ENCODE results near the gene NPHS1.

NPHS1 gene

DNA sequence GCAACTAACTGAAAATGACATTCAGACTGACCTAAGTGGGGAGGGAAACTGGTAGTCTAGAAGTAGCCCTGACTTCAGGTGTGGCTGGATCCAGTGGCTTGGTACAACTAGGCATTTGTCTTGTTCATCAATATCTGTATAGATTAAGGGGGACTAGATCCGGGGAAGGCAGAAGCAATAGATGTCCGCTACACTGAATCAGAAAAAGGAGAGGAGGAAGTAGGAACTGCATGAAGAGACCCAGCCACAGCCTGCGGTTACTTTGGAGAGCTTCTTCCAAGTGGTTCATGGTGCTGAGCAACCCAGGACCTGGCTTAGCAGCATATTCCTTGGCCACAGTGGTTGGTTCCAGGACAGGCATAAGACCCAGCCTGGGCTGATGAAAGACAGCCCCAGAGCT is 29.7 kb downstream of the NPHS1 start:
- Histone ChIP-seq H3K9me2 (ENCODE audit: low read depth, low read length) (no peaks in the 10 kb centered on the region), H3F3A (ENCODE audit: insufficient read depth, low read length) (no peaks in the 10 kb centered on the region), H3K4me3 (ENCODE audit: low read depth, low read length, poor library complexity, severe bottlenecking) (no peak overlapping the region), H3K9ac (ENCODE audit: low read length) (no peak overlapping the region), H2AFZ (ENCODE audit: low read length) (no peak overlapping the region), H3K27ac (ENCODE audit: low read depth, low read length, poor library complexity, severe bottlenecking) (no peak overlapping the region), H3K27me3 (ENCODE audit: insufficient read depth, low read length) (no peaks in the 10 kb centered on the region), H3K79me2 (ENCODE audit: insufficient read depth, low read length) (no peaks in the 10 kb centered on the region), H3K36me3 (ENCODE audit: insufficient read depth, low read length) (no peaks in the 10 kb centered on the region), H3K4me2 (ENCODE audit: low read length) (no peak overlapping the region), H3K9me3 (ENCODE audit: low read length) (no peaks in the 10 kb centered on the region), H4K20me1 (ENCODE audit: insufficient read depth, low read length) (no peaks in the 10 kb centered on the region), H3K4me1 (ENCODE audit: insufficient read depth, low read length, severe bottlenecking) (no peaks in the 10 kb centered on the region)
- TF ChIP-seq EZH2 (IDR thresholded peaks at IDR 0.05; ENCODE audit: borderline replicate concordance, low read length) = no peak
- TF ChIP-seq, protein P1, sequence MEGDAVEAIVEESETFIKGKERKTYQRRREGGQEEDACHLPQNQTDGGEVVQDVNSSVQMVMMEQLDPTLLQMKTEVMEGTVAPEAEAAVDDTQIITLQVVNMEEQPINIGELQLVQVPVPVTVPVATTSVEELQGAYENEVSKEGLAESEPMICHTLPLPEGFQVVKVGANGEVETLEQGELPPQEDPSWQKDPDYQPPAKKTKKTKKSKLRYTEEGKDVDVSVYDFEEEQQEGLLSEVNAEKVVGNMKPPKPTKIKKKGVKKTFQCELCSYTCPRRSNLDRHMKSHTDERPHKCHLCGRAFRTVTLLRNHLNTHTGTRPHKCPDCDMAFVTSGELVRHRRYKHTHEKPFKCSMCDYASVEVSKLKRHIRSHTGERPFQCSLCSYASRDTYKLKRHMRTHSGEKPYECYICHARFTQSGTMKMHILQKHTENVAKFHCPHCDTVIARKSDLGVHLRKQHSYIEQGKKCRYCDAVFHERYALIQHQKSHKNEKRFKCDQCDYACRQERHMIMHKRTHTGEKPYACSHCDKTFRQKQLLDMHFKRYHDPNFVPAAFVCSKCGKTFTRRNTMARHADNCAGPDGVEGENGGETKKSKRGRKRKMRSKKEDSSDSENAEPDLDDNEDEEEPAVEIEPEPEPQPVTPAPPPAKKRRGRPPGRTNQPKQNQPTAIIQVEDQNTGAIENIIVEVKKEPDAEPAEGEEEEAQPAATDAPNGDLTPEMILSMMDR (IDR thresholded peaks at IDR 0.05; ENCODE audit: low read length) = no peak

DNA sequence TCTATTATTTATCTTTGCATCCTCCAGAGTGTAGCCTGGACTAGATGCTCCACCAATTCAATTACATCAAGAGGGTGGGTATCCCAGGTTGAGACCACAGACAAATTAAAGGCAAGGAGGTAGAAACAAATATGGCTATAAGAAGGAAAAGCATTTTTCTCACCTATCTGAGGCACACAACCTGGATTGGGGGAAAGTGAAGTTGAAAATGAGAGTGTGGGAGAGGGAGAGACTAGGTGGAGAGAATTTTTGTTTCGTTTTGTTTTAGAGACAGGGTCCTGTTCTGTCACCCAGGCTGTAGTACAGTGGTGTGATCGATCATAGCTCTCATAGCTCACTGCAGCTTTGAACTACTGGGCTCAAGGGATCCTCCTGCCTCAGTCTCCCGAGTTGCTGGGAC is 33.9 kb downstream of the NPHS1 start:
- no peaks in the 10 kb centered on the region for H3K79me2 ChIP-seq (ENCODE audit: insufficient read depth, low read length)
- H3K4me2 ChIP-seq (ENCODE audit: low read length) = no peak overlapping the region
- no peaks in the 10 kb centered on the region for H3K9me3 ChIP-seq (ENCODE audit: low read length)
- no peaks in the 10 kb centered on the region for H3K9me2 ChIP-seq (ENCODE audit: low read depth, low read length)
- no peaks in the 10 kb centered on the region for H3K36me3 ChIP-seq (ENCODE audit: insufficient read depth, low read length)
- H3K4me1 ChIP-seq (ENCODE audit: insufficient read depth, low read length, severe bottlenecking) = no peaks in the 10 kb centered on the region
- no peaks in the 10 kb centered on the region for H3F3A ChIP-seq (ENCODE audit: insufficient read depth, low read length)
- H2AFZ ChIP-seq (ENCODE audit: low read length) = no peak overlapping the region
- no peaks in the 10 kb centered on the region; the same call in 1 of the 2 replicates for H3K27me3 ChIP-seq (ENCODE audit: insufficient read depth, low read length)
- TF ChIP-seq, protein P1 (IDR thresholded peaks at IDR 0.05; ENCODE audit: low read length) = no peak
- TF ChIP-seq EZH2 (IDR thresholded peaks at IDR 0.05; ENCODE audit: borderline replicate concordance, low read length) = no peak
- no peak overlapping the region for H3K27ac ChIP-seq (ENCODE audit: low read depth, low read length, poor library complexity, severe bottlenecking)
- H4K20me1 ChIP-seq (ENCODE audit: insufficient read depth, low read length) = no peaks in the 10 kb centered on the region
- no peak overlapping the region for H3K4me3 ChIP-seq (ENCODE audit: low read depth, low read length, poor library complexity, severe bottlenecking)
- no peak overlapping the region for H3K9ac ChIP-seq (ENCODE audit: low read length)

DNA sequence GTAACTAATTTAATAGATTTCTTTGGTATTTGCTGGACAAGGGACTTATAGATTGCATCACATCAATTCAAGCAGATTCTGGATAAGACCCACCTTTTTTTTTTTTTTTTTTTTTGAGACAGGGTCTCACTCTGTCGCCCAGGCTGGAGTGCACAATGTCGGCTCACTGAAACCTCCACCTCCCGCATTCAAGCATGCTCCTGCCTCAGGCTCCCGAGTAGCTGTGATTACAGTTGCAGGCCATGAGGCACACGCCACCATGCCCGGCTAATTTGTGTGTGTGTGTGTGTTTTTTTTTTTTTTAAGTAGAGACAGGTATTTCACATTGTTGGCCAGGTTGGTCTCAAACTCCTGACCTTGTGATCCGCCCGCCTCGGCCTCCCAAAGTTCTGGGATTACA is 35.5 kb downstream of the NPHS1 start:
- Histone ChIP-seq H3K36me3 (ENCODE audit: insufficient read depth, low read length) (no peaks in the 10 kb centered on the region), H3K9me2 (ENCODE audit: low read depth, low read length) (no peaks in the 10 kb centered on the region), H3K9ac (ENCODE audit: low read length) (no peak overlapping the region), H3K27me3 (ENCODE audit: insufficient read depth, low read length) (no peaks in the 10 kb centered on the region; the same call in 1 of the 2 replicates), H3K4me1 (ENCODE audit: insufficient read depth, low read length, severe bottlenecking) (no peaks in the 10 kb centered on the region), H3K4me3 (ENCODE audit: low read depth, low read length, poor library complexity, severe bottlenecking) (no peak overlapping the region), H3K27ac (ENCODE audit: low read depth, low read length, poor library complexity, severe bottlenecking) (no peak overlapping the region), H2AFZ (ENCODE audit: low read length) (no peak overlapping the region), H4K20me1 (ENCODE audit: insufficient read depth, low read length) (no peaks in the 10 kb centered on the region), H3K9me3 (ENCODE audit: low read length) (no peaks in the 10 kb centered on the region), H3F3A (ENCODE audit: insufficient read depth, low read length) (no peaks in the 10 kb centered on the region), H3K79me2 (ENCODE audit: insufficient read depth, low read length) (no peaks in the 10 kb centered on the region), H3K4me2 (ENCODE audit: low read length) (no peak overlapping the region)
- TF ChIP-seq EZH2 (IDR thresholded peaks at IDR 0.05; ENCODE audit: borderline replicate concordance, low read length) = no peak
- TF ChIP-seq, protein P1 (IDR thresholded peaks at IDR 0.05; ENCODE audit: low read length) = no peak
